Left lung (tissue), 14 donors: ENCODE results near the gene RNF19B. TPM values are rescaled to one million over a fixed set of nuclear protein-coding genes. Genes with fewer than 3 reads are reported as not detected.
A peak's percentile ranks its signal among the peaks of the same experiment; 100 is the strongest.

Source experiments
- ATAC-seq: fragments of 200-7000 bp; cut with Tn5 transposase; one replicate; pipeline ENCODE4 v1.9.1; 2020; ENCODE audit warnings: moderate library complexity
- DNase-seq, 4 donors: peaks; one replicate each; pipeline ENCODE4 v3.0.0-alpha.2; 2013 to 2020
- H3K27ac ChIP-seq, 2 donors: fragments of 200-600 bp; sonication (generic) in 1 of 2; one replicate each; pipeline versions ENCODE4 v1.5.0 to v1.8.0; 2020 to 2021
- H3K27me3 ChIP-seq, 2 donors: fragments of 200-600 bp; sonication (generic) in 1 of 2; one replicate each; pipeline versions ENCODE4 v1.5.0 to v1.8.0; 2020 to 2021
- H3K36me3 ChIP-seq, 2 donors: fragments of 200-600 bp; sonication (generic) in 1 of 2; one replicate each; pipeline versions ENCODE4 v1.5.0 to v1.8.0; 2020 to 2021
- H3K4me1 ChIP-seq, 2 donors: fragments of 200-600 bp; one replicate each; pipeline ENCODE4 v1.8.0; 2021
- H3K4me3 ChIP-seq, 2 donors: fragments of 200-600 bp; sonication (generic) in 1 of 2; one replicate each; pipeline versions ENCODE4 v1.5.0 to v1.8.0; 2020 to 2021; ENCODE audit warnings: mild to moderate bottlenecking in 1 of 2
- H3K9me3 ChIP-seq, 2 donors: fragments of 200-600 bp; sonication (generic) in 1 of 2; one replicate each; pipeline versions ENCODE4 v1.5.0 to v1.8.0; 2020 to 2021
- intact Hi-C, 2 donors: fragments of 100-400 bp; cut with DNase I; formaldehyde crosslinking; loops; one replicate each; pipeline versions ENCODE4 v1.11.2 to v1.14.2; 2022
- long read RNA-seq, 12 donors: library from polyadenylated mRNA in 2 of 12; unstranded in 2 of 12; transcript quantifications; one replicate each; pipeline ENCODE4 v2.0.0 and lab custom pipeline, GENCODE V29; 2019 to 2026
- polyA plus RNA-seq, 6 donors: library from polyadenylated mRNA; unstranded; fragments of 120-200 nt; gene quantifications; one replicate each; pipeline ENCODE4 v1.2.1, GENCODE V29; 2013; ENCODE audit not compliant: insufficient read length in 6 of 6
- total RNA-seq, 2 donors: library from RNA; stranded (reverse); fragmentation: NEBNext Ultra II Directional; extraction: Animal tissue kit (Norgen Biotek cat#: 25700); gene quantifications; one replicate each; pipeline ENCODE4 v1.2.1, GENCODE V29; 2021
- TF ChIP-seq, protein P1 (sequence below), 2 donors: fragments of 200-600 bp; sonication (generic) in 1 of 2; IDR thresholded peaks; one replicate each; pipeline versions ENCODE4 v1.5.0 to v1.8.0; 2021; ENCODE audit warnings: antibody characterized with exemption in 2 of 2
- donor health status: DM: no; HTN: yes; CAD: no.
- donor health status: DM: no; HTN: no; CAD: no.

Gene RNF19B, protein sequence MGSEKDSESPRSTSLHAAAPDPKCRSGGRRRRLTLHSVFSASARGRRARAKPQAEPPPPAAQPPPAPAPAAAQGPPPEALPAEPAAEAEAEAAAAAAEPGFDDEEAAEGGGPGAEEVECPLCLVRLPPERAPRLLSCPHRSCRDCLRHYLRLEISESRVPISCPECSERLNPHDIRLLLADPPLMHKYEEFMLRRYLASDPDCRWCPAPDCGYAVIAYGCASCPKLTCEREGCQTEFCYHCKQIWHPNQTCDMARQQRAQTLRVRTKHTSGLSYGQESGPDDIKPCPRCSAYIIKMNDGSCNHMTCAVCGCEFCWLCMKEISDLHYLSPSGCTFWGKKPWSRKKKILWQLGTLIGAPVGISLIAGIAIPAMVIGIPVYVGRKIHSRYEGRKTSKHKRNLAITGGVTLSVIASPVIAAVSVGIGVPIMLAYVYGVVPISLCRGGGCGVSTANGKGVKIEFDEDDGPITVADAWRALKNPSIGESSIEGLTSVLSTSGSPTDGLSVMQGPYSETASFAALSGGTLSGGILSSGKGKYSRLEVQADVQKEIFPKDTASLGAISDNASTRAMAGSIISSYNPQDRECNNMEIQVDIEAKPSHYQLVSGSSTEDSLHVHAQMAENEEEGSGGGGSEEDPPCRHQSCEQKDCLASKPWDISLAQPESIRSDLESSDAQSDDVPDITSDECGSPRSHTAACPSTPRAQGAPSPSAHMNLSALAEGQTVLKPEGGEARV
- total RNA-seq, result 10 to 100 TPM; 37.8 to 46.0 TPM
- polyA plus RNA-seq, result 10 to 100 TPM; 11.8 to 13.2 (median 12.5) TPM
- long read RNA-seq, donor 1, result 0 reads
- long read RNA-seq, donor 2, result 0 reads
- long read RNA-seq, donor 3, partial matches to known transcripts, result 0 of 1 reads
- long read RNA-seq, donor 3, other reads (novel, unspliced or antisense), result 0 of 1 reads
- long read RNA-seq, donor 4, result 0 reads
- long read RNA-seq, donor 5, partial matches to known transcripts, result 0 of 3 reads
- long read RNA-seq, donor 5, other reads (novel, unspliced or antisense), result 0 of 3 reads
- long read RNA-seq, donor 6, partial matches to known transcripts, result 0 of 1 reads
- long read RNA-seq, donor 6, other reads (novel, unspliced or antisense), result 0 of 1 reads
- long read RNA-seq, donor 7, partial matches to known transcripts, result 0 of 2 reads
- long read RNA-seq, donor 7, other reads (novel, unspliced or antisense), result 0 of 2 reads
- long read RNA-seq, donor 8, result 0 reads
- long read RNA-seq, donor 9, result 0 reads
- long read RNA-seq, donor 10, partial matches to known transcripts, result 0 of 1 reads
- long read RNA-seq, donor 10, other reads (novel, unspliced or antisense), result 1 of 1 reads
- long read RNA-seq, donor 11, partial matches to known transcripts, result 0 of 5 reads
- long read RNA-seq, donor 11, other reads (novel, unspliced or antisense), result 0 of 5 reads
- long read RNA-seq, donor 12, partial matches to known transcripts, result 0 of 3 reads
- long read RNA-seq, donor 12, other reads (novel, unspliced or antisense), result 0 of 3 reads

GRCh38 chr1:32964461-32965250 lies at the start of gene RNF19B:
TSS of gene RNF19B (minus strand) at chr1:32964809. CDS start at chr1:32964685, 124 bp downstream.
- TF ChIP-seq, protein P1, sequence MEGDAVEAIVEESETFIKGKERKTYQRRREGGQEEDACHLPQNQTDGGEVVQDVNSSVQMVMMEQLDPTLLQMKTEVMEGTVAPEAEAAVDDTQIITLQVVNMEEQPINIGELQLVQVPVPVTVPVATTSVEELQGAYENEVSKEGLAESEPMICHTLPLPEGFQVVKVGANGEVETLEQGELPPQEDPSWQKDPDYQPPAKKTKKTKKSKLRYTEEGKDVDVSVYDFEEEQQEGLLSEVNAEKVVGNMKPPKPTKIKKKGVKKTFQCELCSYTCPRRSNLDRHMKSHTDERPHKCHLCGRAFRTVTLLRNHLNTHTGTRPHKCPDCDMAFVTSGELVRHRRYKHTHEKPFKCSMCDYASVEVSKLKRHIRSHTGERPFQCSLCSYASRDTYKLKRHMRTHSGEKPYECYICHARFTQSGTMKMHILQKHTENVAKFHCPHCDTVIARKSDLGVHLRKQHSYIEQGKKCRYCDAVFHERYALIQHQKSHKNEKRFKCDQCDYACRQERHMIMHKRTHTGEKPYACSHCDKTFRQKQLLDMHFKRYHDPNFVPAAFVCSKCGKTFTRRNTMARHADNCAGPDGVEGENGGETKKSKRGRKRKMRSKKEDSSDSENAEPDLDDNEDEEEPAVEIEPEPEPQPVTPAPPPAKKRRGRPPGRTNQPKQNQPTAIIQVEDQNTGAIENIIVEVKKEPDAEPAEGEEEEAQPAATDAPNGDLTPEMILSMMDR (IDR thresholded peaks at IDR 0.05), result peak in 1 of 2 donors; percentile 42
- intact Hi-C loops, result no loop called here
- H3K4me3 ChIP-seq, result peak within 1 kb of the TSS; percentile 71 to 74
- H3K4me1 ChIP-seq, result peaks cover 8 to 40% of the 10 kb centered on the region in 2 donors
- DNase-seq, result peak; percentile 83 to 99 (median 96)
- H3K27me3 ChIP-seq, result no peaks in the 10 kb centered on the region
- H3K36me3 ChIP-seq, result no peaks in the 10 kb centered on the region
- peak within 1 kb of the TSS; percentile 87 to 95 for H3K27ac ChIP-seq
- peak; percentile 96 for ATAC-seq
- no peaks in the 10 kb centered on the region for H3K9me3 ChIP-seq

- TF ChIP-seq, protein P1 (IDR thresholded peaks at IDR 0.05), result no peak
- Histone ChIP-seq H3K4me3 (no peak overlapping the region), H3K27me3 (no peaks in the 10 kb centered on the region), H3K27ac (no peak overlapping the region), H3K9me3 (no peaks in the 10 kb centered on the region), H3K4me1 (peaks cover 28 to 36% of the 10 kb centered on the region in 2 donors), H3K36me3 (peaks cover 0 to 54% of the 10 kb centered on the region in 2 donors)
- intact Hi-C loops, result no loop called here
- DNase-seq, result no peak
- ATAC-seq, result no peak
Measured at GRCh38 chr1:33013791-33014190, 49.2 kb upstream of the RNF19B start.

DNA sequence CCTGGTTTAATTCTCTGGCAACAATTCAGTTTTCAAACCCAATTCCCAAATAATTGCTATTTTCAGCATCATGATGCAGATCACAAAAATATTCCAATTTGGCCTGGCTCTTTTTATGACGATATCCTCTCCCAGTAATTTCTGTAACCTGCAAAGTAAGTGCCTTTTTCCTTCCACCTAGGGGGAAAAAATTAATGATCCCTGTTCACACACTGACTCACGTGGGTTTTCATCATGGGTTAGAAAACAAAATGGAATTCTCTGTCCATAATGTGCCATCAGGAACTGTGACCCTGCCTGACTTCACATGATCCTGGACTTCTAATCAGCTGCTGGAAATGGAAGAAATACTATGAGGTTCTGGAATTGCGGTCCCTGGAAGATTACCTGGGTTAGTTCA lies 47.6 kb upstream of the RNF19B start:
- H3K27ac ChIP-seq, result peak overlapping the region; percentile 60 to 80
- peaks cover 0 to 38% of the 10 kb centered on the region in 2 donors for H3K36me3 ChIP-seq
- intact Hi-C loops, result no loop called here
- no peak overlapping the region for H3K4me3 ChIP-seq
- TF ChIP-seq, protein P1 (IDR thresholded peaks at IDR 0.05), result no peak
- peaks cover 35 to 53% of the 10 kb centered on the region in 2 donors for H3K4me1 ChIP-seq
- DNase-seq (no peak), ATAC-seq (no peak)
- H3K9me3 ChIP-seq, result no peaks in the 10 kb centered on the region
- H3K27me3 ChIP-seq, result no peaks in the 10 kb centered on the region

- Histone ChIP-seq H3K4me3 (no peak overlapping the region), H3K9me3 (no peaks in the 10 kb centered on the region), H3K27ac (peak overlapping the region; percentile 60 to 80), H3K36me3 (peaks cover 0 to 29% of the 10 kb centered on the region in 2 donors), H3K27me3 (no peaks in the 10 kb centered on the region), H3K4me1 (peaks cover 40 to 63% of the 10 kb centered on the region in 2 donors)
- ATAC-seq, result peak; percentile 40
- DNase-seq, result peak in 1 of 4 donors; percentile 69
- intact Hi-C loops, result no loop called here
- TF ChIP-seq, protein P1 (IDR thresholded peaks at IDR 0.05), result no peak
Measured at GRCh38 chr1:33010932-33011731, 46.5 kb upstream of the RNF19B start.
